ENCODE results near the gene ERC1. TPM values are rescaled to one million over a fixed set of nuclear protein-coding genes. Genes with fewer than 3 reads are reported as not detected.

The ERC1 gene
- total RNA-seq, 1 donor from 2014 or later, result 79.5 TPM

GRCh38 chr12:1173781-1174617 is 183.0 kb downstream of the ERC1 start:
- H3K4me3 Mint-ChIP-seq (ENCODE audit: unreplicated experiment), result no peak overlapping the region
- H3K27me3 Mint-ChIP-seq (ENCODE audit: unreplicated experiment), result no peaks in the 10 kb centered on the region
- H3K9me3 Mint-ChIP-seq (ENCODE audit: unreplicated experiment), result peaks cover 8% of the 10 kb centered on the region
- no peak for TF ChIP-seq CTCF (IDR thresholded peaks at IDR 0.05)
- H3K27ac Mint-ChIP-seq (ENCODE audit: unreplicated experiment), result no peak overlapping the region
- no peak for DNase-seq (ENCODE audit: extremely low spot score, unreplicated experiment)
- H3K4me1 Mint-ChIP-seq (ENCODE audit: unreplicated experiment), result peaks cover 5% of the 10 kb centered on the region
- peaks cover 20% of the 10 kb centered on the region for H3K36me3 Mint-ChIP-seq (ENCODE audit: unreplicated experiment)

DNA sequence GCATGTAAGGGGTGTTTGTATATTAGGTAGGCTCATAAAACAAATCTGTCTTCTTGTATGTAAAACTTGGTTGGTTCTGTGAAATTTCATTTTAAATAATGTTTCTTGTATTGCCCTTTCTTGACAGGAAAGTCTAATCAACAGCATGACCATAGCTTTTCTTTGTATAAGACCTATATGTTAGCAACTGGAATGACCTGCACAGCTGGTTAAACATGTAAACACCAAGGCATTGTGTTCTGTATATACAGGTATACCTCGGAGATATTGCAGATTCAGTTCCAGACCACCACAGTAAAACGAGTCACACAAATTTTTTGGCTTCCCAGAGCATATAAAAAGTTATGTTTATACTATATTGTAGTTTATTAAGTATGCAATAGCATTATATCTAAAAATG is 183.6 kb downstream of the ERC1 start:
- H3K36me3 Mint-ChIP-seq (ENCODE audit: unreplicated experiment), result peaks cover 15% of the 10 kb centered on the region
- no peak for DNase-seq (ENCODE audit: extremely low spot score, unreplicated experiment)
- H3K9me3 Mint-ChIP-seq (ENCODE audit: unreplicated experiment), result peaks cover 8% of the 10 kb centered on the region
- no peaks in the 10 kb centered on the region for H3K27me3 Mint-ChIP-seq (ENCODE audit: unreplicated experiment)
- no peak overlapping the region for H3K27ac Mint-ChIP-seq (ENCODE audit: unreplicated experiment)
- H3K4me1 Mint-ChIP-seq (ENCODE audit: unreplicated experiment), result peaks cover 5% of the 10 kb centered on the region
- H3K4me3 Mint-ChIP-seq (ENCODE audit: unreplicated experiment), result no peak overlapping the region
- no peak for TF ChIP-seq CTCF (IDR thresholded peaks at IDR 0.05)

GRCh38 chr12:1176191-1176590 is 185.2 kb downstream of the ERC1 start:
- peaks cover 20% of the 10 kb centered on the region for H3K36me3 Mint-ChIP-seq (ENCODE audit: unreplicated experiment)
- no peak for TF ChIP-seq CTCF (IDR thresholded peaks at IDR 0.05)
- no peaks in the 10 kb centered on the region for H3K27me3 Mint-ChIP-seq (ENCODE audit: unreplicated experiment)
- DNase-seq (ENCODE audit: extremely low spot score, unreplicated experiment), result no peak
- H3K27ac Mint-ChIP-seq (ENCODE audit: unreplicated experiment), result no peak overlapping the region
- H3K4me3 Mint-ChIP-seq (ENCODE audit: unreplicated experiment), result no peak overlapping the region
- H3K9me3 Mint-ChIP-seq (ENCODE audit: unreplicated experiment), result peaks cover 8% of the 10 kb centered on the region
- peaks cover 5% of the 10 kb centered on the region for H3K4me1 Mint-ChIP-seq (ENCODE audit: unreplicated experiment)

DNA sequence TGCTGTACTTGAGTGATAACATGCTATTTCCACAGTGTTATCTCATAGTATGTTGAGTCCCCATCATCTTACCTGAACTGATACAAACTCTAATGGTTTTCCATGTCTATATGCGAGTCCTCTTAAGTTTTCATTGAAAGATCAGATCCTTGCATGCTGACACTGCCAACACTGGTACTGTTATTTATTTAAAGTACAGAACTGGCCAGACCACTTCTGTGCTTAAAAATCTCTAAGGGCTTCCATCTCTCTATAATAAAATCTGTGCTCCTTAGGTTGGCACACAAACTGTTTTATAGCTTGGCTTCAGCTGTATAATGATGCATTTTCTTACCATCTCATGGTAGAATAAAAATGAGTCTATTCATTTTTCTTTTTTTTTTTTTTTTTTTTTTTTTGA is 188.1 kb downstream of the ERC1 start:
- Mint-ChIP-seq H3K4me1 (ENCODE audit: unreplicated experiment) (peaks cover 7% of the 10 kb centered on the region), H3K27ac (ENCODE audit: unreplicated experiment) (no peak overlapping the region), H3K36me3 (ENCODE audit: unreplicated experiment) (peaks cover 27% of the 10 kb centered on the region), H3K27me3 (ENCODE audit: unreplicated experiment) (no peaks in the 10 kb centered on the region), H3K4me3 (ENCODE audit: unreplicated experiment) (no peak overlapping the region), H3K9me3 (ENCODE audit: unreplicated experiment) (peaks cover 8% of the 10 kb centered on the region)
- no peak for TF ChIP-seq CTCF (IDR thresholded peaks at IDR 0.05)
- no peak for DNase-seq (ENCODE audit: extremely low spot score, unreplicated experiment)

DNA sequence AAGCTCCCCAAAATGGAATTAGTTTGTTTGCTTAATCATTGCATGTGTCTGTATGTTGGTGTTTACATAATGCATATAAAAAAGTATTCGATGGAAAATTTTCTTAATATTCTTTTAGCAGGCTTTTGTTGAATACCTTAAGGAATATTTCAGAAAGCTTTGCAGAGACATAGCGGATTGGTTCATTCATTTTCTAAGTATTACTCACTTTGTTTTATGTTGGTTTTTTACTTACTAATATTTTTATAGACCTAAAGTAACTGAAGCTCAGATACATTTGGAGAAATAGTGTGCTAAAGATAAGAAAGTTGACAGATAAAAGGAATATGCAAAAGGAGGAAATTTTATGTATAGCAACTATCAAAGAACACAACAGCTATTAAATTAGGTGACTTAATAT is 191.0 kb downstream of the ERC1 start:
- H3K4me1 Mint-ChIP-seq (ENCODE audit: unreplicated experiment), result peaks cover 15% of the 10 kb centered on the region
- no peak for TF ChIP-seq CTCF (IDR thresholded peaks at IDR 0.05)

More for the DNA sequence above, 191.0 kb downstream of the ERC1 start:
- H3K4me3 Mint-ChIP-seq (ENCODE audit: unreplicated experiment), result no peak overlapping the region
- DNase-seq (ENCODE audit: extremely low spot score, unreplicated experiment), result no peak
- H3K27ac Mint-ChIP-seq (ENCODE audit: unreplicated experiment), result no peak overlapping the region
- peaks cover 32% of the 10 kb centered on the region for H3K36me3 Mint-ChIP-seq (ENCODE audit: unreplicated experiment)
- no peaks in the 10 kb centered on the region for H3K27me3 Mint-ChIP-seq (ENCODE audit: unreplicated experiment)
- H3K9me3 Mint-ChIP-seq (ENCODE audit: unreplicated experiment), result peaks cover 3% of the 10 kb centered on the region
